IMR-90 (cell line): ENCODE measurements around the gene SEH1L. TPM values are rescaled to one million over a fixed set of nuclear protein-coding genes. Genes with fewer than 3 reads are reported as not detected.

Experiments used
- ATAC-seq: fragments of 200-7000 bp; cut with Tn5 transposase; 2 replicates; pipeline ENCODE4 v1.9.1; 2020; ENCODE audit warnings: low read depth, mild to moderate bottlenecking, moderate library complexity
- BruUV-seq: library from RNA; stranded (reverse); fragments of 400-500 nt; replicated peaks from 2 replicates; lab custom pipeline; 2021; lab: Mats Ljungman, UMichigan
- CTCF ChIA-PET: fragments of 300-600 bp; formaldehyde crosslinking; extraction: SDS; loops from one replicate; lab custom pipeline; 2021; ENCODE audit warnings: antibody characterized with exemption; lab: Yijun Ruan, JAX
- POLR2A ChIA-PET: fragments of 300-600 bp; sonication (Branson Sonifier 250); formaldehyde crosslinking; loops from one replicate; lab custom pipeline; 2022; ENCODE audit warnings: antibody characterized with exemption; ENCODE audit not compliant: unreplicated experiment; lab: Charles Lee
- DNase-seq: peaks from one replicate; pipeline ENCODE4 v3.0.0; 2013
- H2AFZ ChIP-seq: replicated peaks from 2 replicates; pipeline ENCODE3; 2013; ENCODE audit warnings: low read length, mild to moderate bottlenecking; ENCODE audit not compliant: poor library complexity
- H2AK5ac ChIP-seq: 2 replicates; pipeline ENCODE4 v1.6.1; 2013; ENCODE audit warnings: low read depth, low read length, inconsistent platforms
- H2AK9ac ChIP-seq: replicated peaks from 2 replicates; pipeline ENCODE3; 2013; ENCODE audit warnings: mild to moderate bottlenecking, low read depth, low read length, moderate library complexity; ENCODE audit not compliant: poor library complexity
- H2BK120ac ChIP-seq: 2 replicates; pipeline ENCODE4 v1.6.1; 2013; ENCODE audit warnings: low read depth, low read length, inconsistent platforms
- H2BK15ac ChIP-seq: 3 replicates; pipeline ENCODE4 v1.6.1; 2013; ENCODE audit warnings: low read depth, low read length, inconsistent platforms
- H2BK20ac ChIP-seq: 2 replicates; pipeline ENCODE4 v1.6.1; 2013; ENCODE audit warnings: low read depth, mild to moderate bottlenecking, inconsistent platforms, low read length, moderate library complexity
- H2BK5ac ChIP-seq: 2 replicates; pipeline ENCODE4 v1.6.1; 2013; ENCODE audit warnings: mild to moderate bottlenecking, low read depth, low read length, inconsistent platforms; ENCODE audit not compliant: poor library complexity, severe bottlenecking
- H3K14ac ChIP-seq: replicated peaks from 2 replicates; pipeline ENCODE4 v1.6.1; 2013; ENCODE audit warnings: low read depth, low read length, inconsistent platforms
- H3K18ac ChIP-seq: 2 replicates; pipeline ENCODE4 v1.6.1; 2013; ENCODE audit warnings: low read depth, low read length, control low read depth
- H3K23ac ChIP-seq: 2 replicates; pipeline ENCODE4 v1.6.1; 2013; ENCODE audit warnings: low read depth, low read length, inconsistent platforms
- H3K27ac ChIP-seq: 2 replicates; pipeline ENCODE4 v1.5.1; 2013; ENCODE audit warnings: mild to moderate bottlenecking, control low read depth, low read length; ENCODE audit not compliant: insufficient read depth
- H3K27me3 ChIP-seq: 2 replicates; pipeline ENCODE4 v1.6.1; 2013; ENCODE audit warnings: low read length; ENCODE audit not compliant: control insufficient read depth, insufficient read depth
- H3K36me3 ChIP-seq: 2 replicates; pipeline ENCODE4 v1.6.1; 2013; ENCODE audit warnings: low read length, mixed read lengths; ENCODE audit not compliant: control insufficient read depth, insufficient read depth
- H3K4ac ChIP-seq: 2 replicates; pipeline ENCODE4 v1.6.1; 2013; ENCODE audit warnings: low read depth, low read length, inconsistent platforms
- H3K4me1 ChIP-seq: 2 replicates; pipeline ENCODE4 v1.6.1; 2013; ENCODE audit warnings: low read length, mixed read lengths; ENCODE audit not compliant: control insufficient read depth, insufficient read depth
- H3K4me2 ChIP-seq: 2 replicates; pipeline ENCODE4 v1.6.1; 2013; ENCODE audit warnings: low read depth, mild to moderate bottlenecking, control low read depth, low read length, moderate library complexity
- H3K4me3 ChIP-seq: 2 replicates; pipeline ENCODE4 v1.5.1; 2013; ENCODE audit warnings: low read depth, mild to moderate bottlenecking, control low read depth, low read length, moderate library complexity; ENCODE audit not compliant: insufficient read depth
- H3K56ac ChIP-seq: 2 replicates; pipeline ENCODE4 v1.6.1; 2013; ENCODE audit warnings: low read length, inconsistent platforms; ENCODE audit not compliant: insufficient read depth; ENCODE audit errors: extremely low read depth
- H3K79me1 ChIP-seq, 2 experiments: 2 replicates each; pipeline ENCODE4 v1.6.1; 2013; ENCODE audit warnings: low read length in 2 of 2, inconsistent platforms in 1 of 2, low read depth in 1 of 2
- H3K9ac ChIP-seq: 2 replicates; pipeline ENCODE4 v1.6.1; 2013; ENCODE audit warnings: low read depth, low read length, control low read depth
- H3K9me1 ChIP-seq: 2 replicates; pipeline ENCODE4 v1.6.1; 2013; ENCODE audit warnings: low read length, inconsistent platforms; ENCODE audit not compliant: insufficient read depth
- H3K9me3 ChIP-seq: 2 replicates; pipeline ENCODE4 v1.6.1; 2013; ENCODE audit warnings: low read length; ENCODE audit not compliant: control insufficient read depth, insufficient read depth
- H4K20me1 ChIP-seq: 2 replicates; pipeline ENCODE4 v1.6.1; 2013; ENCODE audit warnings: low read length, inconsistent platforms; ENCODE audit not compliant: insufficient read depth
- H4K5ac ChIP-seq: 2 replicates; pipeline ENCODE4 v1.6.1; 2013; ENCODE audit warnings: mild to moderate bottlenecking, low read depth, low read length, control low read depth
- H4K8ac ChIP-seq, 2 experiments: 2 replicates each; pipeline ENCODE4 v1.6.1; 2013; ENCODE audit warnings: low read depth in 2 of 2, low read length in 2 of 2, control low read depth in 1 of 2, inconsistent platforms in 1 of 2
- H4K91ac ChIP-seq: 2 replicates; pipeline ENCODE4 v1.6.1; 2013; ENCODE audit warnings: low read depth, low read length, inconsistent platforms; ENCODE audit not compliant: insufficient read depth
- CEBPB ChIP-seq: IDR thresholded peaks from 2 replicates; pipeline ENCODE4 v1.6.1; 2012; ENCODE audit warnings: low read depth, low read length, improper control_type of control experiment
- FOS ChIP-seq: fragments of 150-350 bp; IDR thresholded peaks from 2 replicates; pipeline ENCODE4 v1.6.1; 2016; ENCODE audit warnings: low read depth, low read length
- MAFK ChIP-seq: IDR thresholded peaks from 2 replicates; pipeline ENCODE4 v1.6.1; 2012; ENCODE audit warnings: low read depth, low read length, improper control_type of control experiment
- MAZ ChIP-seq: IDR thresholded peaks from 2 replicates; pipeline ENCODE4 v1.6.1; 2012; ENCODE audit warnings: low read depth, mild to moderate bottlenecking, low read length, improper control_type of control experiment, moderate library complexity, borderline replicate concordance
- NFE2L2 ChIP-seq: fragments of 150-350 bp; IDR thresholded peaks from 2 replicates; pipeline ENCODE4 v1.6.1; 2016; ENCODE audit warnings: low read depth, mild to moderate bottlenecking, low read length
- POLR2A ChIP-seq: IDR thresholded peaks from 2 replicates; pipeline ENCODE4 v1.6.1; 2012; ENCODE audit warnings: mild to moderate bottlenecking, low read depth, low read length
- RFX5 ChIP-seq: IDR thresholded peaks from 2 replicates; pipeline ENCODE4 v1.8.0; 2012; ENCODE audit warnings: low read depth, mild to moderate bottlenecking, low read length, moderate library complexity
- SMC3 ChIP-seq: fragments of 150-350 bp; IDR thresholded peaks from 2 replicates; pipeline ENCODE4 v1.6.1; 2016; ENCODE audit warnings: low read depth, mild to moderate bottlenecking, antibody characterized with exemption, low read length, moderate library complexity
- WGBS, 2 experiments: methylation state at CpG; one replicate each; pipeline versions ENCODE4 v1.1.5 to v1.1.7; 2013; ENCODE audit warnings: missing lambda C conversion rate in 2 of 2; ENCODE audit not compliant: insufficient read length in 1 of 2; ENCODE audit errors: extremely low coverage in 2 of 2; 5-methylcytosine and 5-hydroxymethylcytosine counted together
- dilution Hi-C: fragments of 300-500 bp; cut with HindIII; formaldehyde crosslinking; loops from one replicate; pipeline ENCODE4 v1.14.3; 2018; ENCODE audit warnings: low sequenced_read_pairs; ENCODE audit not compliant: unreplicated experiment
- in situ Hi-C: fragments of 300-500 bp; cut with MboI; formaldehyde crosslinking; loops from 3 replicates; pipeline ENCODE4 v1.14.3; 2019; ENCODE audit warnings: low sequenced_read_pairs, inconsistent platforms, mixed read lengths
- intact Hi-C: fragments of 100-400 bp; cut with micrococcal nuclease; formaldehyde crosslinking; loops from 2 replicates; pipeline ENCODE4 v1.10.0; 2022
- polyA plus RNA-seq, 3 experiments: library from polyadenylated mRNA; depleted of rRNA; stranded (reverse); fragments of >200 nt; gene quantifications; 2 replicates each; pipeline ENCODE4 v1.2.3, GENCODE V29; 2012; ENCODE audit warnings: low replicate concordance in 1 of 3
- total RNA-seq: library from RNA; depleted of rRNA; stranded (reverse); fragments of >200 nt; gene quantifications from 2 replicates; pipeline ENCODE4 v1.2.3, GENCODE V29; 2012
- TF ChIP-seq, protein P1 (sequence below): fragments of 150-350 bp; IDR thresholded peaks from 2 replicates; pipeline ENCODE4 v1.6.1; 2016; ENCODE audit warnings: low read depth, mild to moderate bottlenecking, low read length, moderate library complexity, borderline replicate concordance
- TF ChIP-seq, protein P2 (sequence below): conservative IDR thresholded peaks from 2 replicates; pipeline ENCODE4 v1.5.1; 2012; ENCODE audit warnings: mild to moderate bottlenecking, low read depth, low read length, improper control_type of control experiment
- TF ChIP-seq, protein P3 (sequence below): fragments of 150-350 bp; IDR thresholded peaks from 2 replicates; pipeline ENCODE4 v1.6.1; 2017; ENCODE audit warnings: mild to moderate bottlenecking, antibody characterized with exemption, low read length, low read depth

SEH1L gene
- total and polyA plus RNA-seq, 2 of the 4 experiments (the other 2 are of a cell fraction), result 27.6 to 45.5 TPM

DNA sequence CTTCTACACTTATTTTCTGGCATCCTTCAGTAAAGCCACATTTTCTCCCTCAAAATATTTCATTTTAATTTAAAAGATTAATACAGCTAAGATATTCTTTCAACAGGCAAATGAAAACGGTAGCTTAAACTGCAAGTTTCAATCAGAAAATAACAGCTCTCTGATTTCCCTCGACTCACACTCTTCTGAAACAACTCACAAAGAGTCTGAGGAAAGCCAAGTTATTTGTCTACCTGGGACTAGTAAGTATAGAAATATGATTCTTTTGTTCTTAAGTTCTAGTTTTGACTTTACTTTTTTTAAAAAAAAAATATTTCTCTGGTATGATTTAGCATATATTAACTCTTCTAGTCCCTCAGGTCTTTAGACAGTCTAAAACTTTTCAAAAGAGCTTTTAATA, 70.6 kb downstream of the SEH1L start:
- no peaks in the 10 kb centered on the region for H4K20me1 ChIP-seq
- no peak overlapping the region for H3K27ac ChIP-seq
- DNase-seq, result no peak
- peaks cover 17 to 19% of the 10 kb centered on the region in 2 experiments; a peak in 3 of 4 replicates for H3K79me1 ChIP-seq
- no peaks in the 10 kb centered on the region for H3K4me1 ChIP-seq
- no peaks in the 10 kb centered on the region for H3K9me1 ChIP-seq
- no peak overlapping the region for H4K91ac ChIP-seq
- ATAC-seq, result no peak
- H3K14ac ChIP-seq, result no peak overlapping the region
- no peak overlapping the region for H2BK120ac ChIP-seq
- no peak overlapping the region for H2BK20ac ChIP-seq
- H3K18ac ChIP-seq, result no peak overlapping the region
- H3K36me3 ChIP-seq, result peaks cover 18% of the 10 kb centered on the region
- no peak overlapping the region for H2AK5ac ChIP-seq
- no peak overlapping the region for H4K5ac ChIP-seq
- no peak overlapping the region for H3K4me3 ChIP-seq
- ChIA-PET POLR2A (no interaction called here), CTCF (no interaction called here)
- H2BK15ac ChIP-seq, result no peak overlapping the region
- peaks cover 3% of the 10 kb centered on the region; the same call in 1 of the 2 replicates for H3K9me3 ChIP-seq
- no peaks in the 10 kb centered on the region for H3K27me3 ChIP-seq
- H2AFZ ChIP-seq, result no peak overlapping the region
- TF ChIP-seq MAFK (no peak), NFE2L2 (no peak), FOS (no peak), POLR2A (no peak), MAZ (no peak), SMC3 (no peak), RFX5 (no peak), CEBPB (no peak)
- TF ChIP-seq, protein P1, sequence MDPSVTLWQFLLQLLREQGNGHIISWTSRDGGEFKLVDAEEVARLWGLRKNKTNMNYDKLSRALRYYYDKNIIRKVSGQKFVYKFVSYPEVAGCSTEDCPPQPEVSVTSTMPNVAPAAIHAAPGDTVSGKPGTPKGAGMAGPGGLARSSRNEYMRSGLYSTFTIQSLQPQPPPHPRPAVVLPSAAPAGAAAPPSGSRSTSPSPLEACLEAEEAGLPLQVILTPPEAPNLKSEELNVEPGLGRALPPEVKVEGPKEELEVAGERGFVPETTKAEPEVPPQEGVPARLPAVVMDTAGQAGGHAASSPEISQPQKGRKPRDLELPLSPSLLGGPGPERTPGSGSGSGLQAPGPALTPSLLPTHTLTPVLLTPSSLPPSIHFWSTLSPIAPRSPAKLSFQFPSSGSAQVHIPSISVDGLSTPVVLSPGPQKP, result no peak
- TF ChIP-seq, protein P2, sequence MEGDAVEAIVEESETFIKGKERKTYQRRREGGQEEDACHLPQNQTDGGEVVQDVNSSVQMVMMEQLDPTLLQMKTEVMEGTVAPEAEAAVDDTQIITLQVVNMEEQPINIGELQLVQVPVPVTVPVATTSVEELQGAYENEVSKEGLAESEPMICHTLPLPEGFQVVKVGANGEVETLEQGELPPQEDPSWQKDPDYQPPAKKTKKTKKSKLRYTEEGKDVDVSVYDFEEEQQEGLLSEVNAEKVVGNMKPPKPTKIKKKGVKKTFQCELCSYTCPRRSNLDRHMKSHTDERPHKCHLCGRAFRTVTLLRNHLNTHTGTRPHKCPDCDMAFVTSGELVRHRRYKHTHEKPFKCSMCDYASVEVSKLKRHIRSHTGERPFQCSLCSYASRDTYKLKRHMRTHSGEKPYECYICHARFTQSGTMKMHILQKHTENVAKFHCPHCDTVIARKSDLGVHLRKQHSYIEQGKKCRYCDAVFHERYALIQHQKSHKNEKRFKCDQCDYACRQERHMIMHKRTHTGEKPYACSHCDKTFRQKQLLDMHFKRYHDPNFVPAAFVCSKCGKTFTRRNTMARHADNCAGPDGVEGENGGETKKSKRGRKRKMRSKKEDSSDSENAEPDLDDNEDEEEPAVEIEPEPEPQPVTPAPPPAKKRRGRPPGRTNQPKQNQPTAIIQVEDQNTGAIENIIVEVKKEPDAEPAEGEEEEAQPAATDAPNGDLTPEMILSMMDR, result no peak
- TF ChIP-seq, protein P3, sequence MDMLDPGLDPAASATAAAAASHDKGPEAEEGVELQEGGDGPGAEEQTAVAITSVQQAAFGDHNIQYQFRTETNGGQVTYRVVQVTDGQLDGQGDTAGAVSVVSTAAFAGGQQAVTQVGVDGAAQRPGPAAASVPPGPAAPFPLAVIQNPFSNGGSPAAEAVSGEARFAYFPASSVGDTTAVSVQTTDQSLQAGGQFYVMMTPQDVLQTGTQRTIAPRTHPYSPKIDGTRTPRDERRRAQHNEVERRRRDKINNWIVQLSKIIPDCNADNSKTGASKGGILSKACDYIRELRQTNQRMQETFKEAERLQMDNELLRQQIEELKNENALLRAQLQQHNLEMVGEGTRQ, result no peak
- no peak overlapping the region for H3K4me2 ChIP-seq
- H4K8ac ChIP-seq, result no peak overlapping the region
- no CpG with 5 or more reads among the region's 2 CpGs for WGBS, 2 experiments
- no peak overlapping the region for H3K9ac ChIP-seq
- H3K56ac ChIP-seq, result no peak overlapping the region
- in situ Hi-C loops (loop anchor here (25.0 kb wide), 1 partner anchor 619 kb away; no protein-coding TSS in a partner anchor), dilution Hi-C loops (no loop called here), intact Hi-C loops (no loop called here)
- H2AK9ac ChIP-seq, result no peak overlapping the region
- no peak overlapping the region for H2BK5ac ChIP-seq
- H3K23ac ChIP-seq, result no peak overlapping the region
- BruUV-seq, result no TSS peak
- no peak overlapping the region for H3K4ac ChIP-seq
